GM21786 (cell line): Measurements from ENCODE around the gene MTX1.
"Not testable (repeated sequence)": the region's sequence is repeated elsewhere in the genome, so short reads cannot be mapped to it uniquely, and the experiment has no call there.

Source experiments
- ATAC-seq: cut with Tn5 transposase; IDR thresholded peaks from one replicate; pipeline ENCODE4 v1.9.1; 2021; ENCODE audit not compliant: unreplicated experiment

MTX1 gene, protein sequence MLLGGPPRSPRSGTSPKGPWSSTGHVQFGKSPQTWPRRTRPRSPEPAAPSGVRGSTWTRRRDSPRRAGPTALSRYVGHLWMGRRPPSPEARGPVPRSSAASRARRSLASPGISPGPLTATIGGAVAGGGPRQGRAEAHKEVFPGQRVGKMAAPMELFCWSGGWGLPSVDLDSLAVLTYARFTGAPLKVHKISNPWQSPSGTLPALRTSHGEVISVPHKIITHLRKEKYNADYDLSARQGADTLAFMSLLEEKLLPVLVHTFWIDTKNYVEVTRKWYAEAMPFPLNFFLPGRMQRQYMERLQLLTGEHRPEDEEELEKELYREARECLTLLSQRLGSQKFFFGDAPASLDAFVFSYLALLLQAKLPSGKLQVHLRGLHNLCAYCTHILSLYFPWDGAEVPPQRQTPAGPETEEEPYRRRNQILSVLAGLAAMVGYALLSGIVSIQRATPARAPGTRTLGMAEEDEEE

DNA sequence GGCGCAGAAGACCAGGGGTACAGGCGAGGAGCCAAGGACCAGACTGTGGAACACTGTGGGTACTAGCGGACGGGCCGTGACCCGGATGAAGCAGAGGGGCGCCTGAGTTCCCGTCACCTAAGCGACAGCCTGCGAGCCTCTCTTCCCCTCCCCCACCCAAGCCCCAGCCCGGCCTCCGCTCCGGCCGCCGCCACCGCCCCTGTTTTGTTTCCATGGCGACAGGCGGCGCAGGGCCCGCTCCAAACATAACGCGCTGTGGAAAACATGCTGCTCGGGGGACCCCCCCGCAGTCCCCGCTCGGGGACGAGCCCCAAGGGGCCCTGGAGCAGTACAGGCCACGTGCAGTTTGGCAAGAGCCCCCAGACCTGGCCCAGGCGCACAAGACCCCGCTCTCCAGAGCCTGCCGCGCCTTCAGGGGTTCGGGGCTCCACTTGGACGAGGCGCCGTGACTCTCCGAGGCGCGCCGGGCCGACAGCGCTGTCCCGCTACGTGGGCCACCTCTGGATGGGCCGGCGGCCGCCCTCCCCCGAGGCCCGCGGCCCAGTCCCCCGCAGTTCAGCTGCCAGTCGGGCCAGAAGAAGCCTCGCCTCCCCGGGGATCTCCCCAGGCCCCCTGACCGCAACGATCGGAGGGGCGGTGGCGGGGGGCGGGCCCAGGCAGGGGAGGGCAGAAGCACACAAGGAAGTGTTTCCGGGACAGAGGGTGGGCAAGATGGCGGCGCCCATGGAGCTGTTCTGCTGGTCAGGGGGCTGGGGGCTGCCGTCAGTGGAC lies at the start of gene MTX1:
MTX1 (plus strand) TSS at position 155 of the 771 bp plus-strand sequence; CDS start at position 265, 110 bp downstream.
- ATAC-seq = peak; percentile 70

- no peak for ATAC-seq
These were observed 49.5 kb upstream of the MTX1 start for GRCh38 chr1:155158991-155159390.

DNA sequence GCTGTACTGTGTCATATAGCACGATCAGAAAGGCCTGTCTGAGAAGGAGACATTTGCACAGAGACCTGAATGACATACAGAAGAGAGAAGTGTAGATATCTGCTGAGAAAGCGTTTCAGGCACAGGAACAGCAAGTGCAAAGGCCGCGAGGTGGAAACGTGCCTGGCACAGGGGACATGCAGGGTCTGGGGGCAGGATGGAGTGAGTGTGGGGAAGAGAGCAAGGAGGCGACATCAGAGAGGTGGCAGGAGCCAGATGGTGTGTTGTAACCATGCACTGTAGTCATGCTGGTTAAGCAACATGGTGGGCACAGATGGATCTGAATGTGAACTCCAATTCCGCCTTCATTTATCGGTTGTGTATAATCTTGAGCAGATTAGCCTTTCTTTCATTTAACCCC lies 48.4 kb upstream of the MTX1 start:
- no peak for ATAC-seq

- not testable (repeated sequence) for ATAC-seq
These were observed 45.9 kb upstream of the MTX1 start for GRCh38 chr1:155162631-155163030.

DNA sequence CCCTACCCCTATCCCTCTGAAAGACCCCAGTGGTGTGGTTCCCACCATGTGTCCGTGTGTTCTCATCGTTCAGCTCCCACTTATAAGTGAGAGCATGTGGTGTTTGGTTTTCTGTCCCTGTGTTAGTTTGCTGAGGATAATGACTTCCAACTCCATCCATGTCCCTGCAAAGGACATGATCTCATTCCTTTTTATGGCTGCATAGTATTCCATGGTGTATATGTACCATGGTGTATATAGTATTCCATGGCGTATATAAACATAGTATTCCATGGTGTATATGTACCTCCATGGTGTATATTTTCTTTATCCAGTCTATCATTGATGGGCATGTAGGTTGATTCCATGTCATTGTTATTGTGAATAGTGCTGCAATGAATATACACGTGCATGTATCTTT lies 44.7 kb upstream of the MTX1 start:
- not testable (repeated sequence) for ATAC-seq

DNA sequence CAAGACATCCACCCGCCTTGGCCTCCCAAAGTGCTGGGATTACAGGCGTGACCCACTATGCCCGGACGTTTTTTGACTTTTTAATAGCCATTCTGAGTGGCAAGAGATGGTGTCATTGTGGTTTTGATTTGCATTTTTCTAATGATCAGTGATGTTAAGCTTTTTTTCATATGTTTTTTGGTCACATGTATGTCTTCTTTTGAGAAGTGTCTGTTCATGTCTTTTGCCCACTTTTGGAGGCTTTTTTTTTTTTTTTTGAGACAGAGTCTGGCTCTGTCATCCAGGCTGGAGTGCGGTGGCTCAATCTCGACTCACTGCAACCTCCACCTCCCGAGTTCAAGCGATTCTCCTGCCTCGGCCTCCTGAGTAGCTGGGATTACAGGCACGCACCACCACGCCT lies 43.9 kb upstream of the MTX1 start:
- not testable (repeated sequence) for ATAC-seq

DNA sequence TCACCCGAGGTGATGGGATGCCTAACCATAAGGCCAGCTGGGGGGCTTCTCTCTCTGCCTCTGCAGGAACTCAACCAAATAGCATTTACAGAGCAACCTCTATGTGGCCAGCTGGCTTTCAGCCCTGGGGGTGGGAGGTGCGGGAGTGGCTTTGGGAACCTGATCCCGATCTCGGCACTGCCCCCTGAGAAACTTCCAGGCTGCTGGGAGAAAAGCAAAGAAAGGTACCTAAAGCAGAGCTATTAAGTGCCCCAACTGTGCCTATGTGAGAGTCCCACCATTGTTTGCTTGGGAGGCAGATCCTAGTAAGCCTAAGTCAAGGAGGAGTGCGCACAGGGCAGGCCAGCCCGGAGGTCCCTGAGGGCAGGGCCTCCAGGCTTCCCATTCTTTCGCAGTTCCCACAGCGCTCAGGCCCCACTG lies 42.4 kb upstream of the MTX1 start:
- no peak for ATAC-seq

DNA sequence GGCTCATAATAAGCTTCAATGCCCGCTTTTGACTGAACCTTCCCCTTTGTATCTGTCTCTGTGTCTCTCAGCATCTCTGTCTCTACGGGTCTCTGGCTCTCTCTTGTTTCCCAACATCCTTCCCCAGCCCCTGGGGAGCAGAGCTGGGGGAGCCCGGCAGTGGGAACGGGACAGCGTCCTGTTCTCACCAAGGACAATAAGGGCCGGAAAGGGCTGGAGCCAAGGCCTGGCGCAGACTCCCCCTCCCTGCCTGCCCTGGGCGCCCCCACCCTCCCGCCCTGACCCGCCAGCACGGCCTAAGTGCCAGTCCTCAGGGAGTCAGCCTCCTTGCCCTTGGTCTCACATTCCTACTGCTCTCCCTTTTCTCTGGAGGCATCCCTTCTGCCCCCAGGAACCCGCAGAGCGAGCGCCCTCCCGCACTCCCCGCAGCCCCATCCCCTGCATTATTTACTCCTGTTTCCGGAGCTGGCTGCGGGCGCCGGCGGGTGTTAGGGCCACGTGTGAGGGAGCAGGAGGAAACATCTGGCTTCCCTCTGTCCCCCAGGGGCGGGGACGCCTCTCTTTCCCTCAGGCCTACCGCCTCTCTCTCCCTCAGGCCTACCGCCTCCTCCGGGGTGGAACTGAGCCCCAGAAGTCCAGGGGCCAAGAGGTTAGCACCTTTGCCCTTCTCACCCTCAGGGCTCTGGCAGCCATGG lies 41.9 kb upstream of the MTX1 start:
- no peak for ATAC-seq

GRCh38 chr1:155167166-155168104 lies 41.1 kb upstream of the MTX1 start:
- ATAC-seq = no peak

GRCh38 chr1:155168105-155168445 lies 40.4 kb upstream of the MTX1 start:
- ATAC-seq = not testable (repeated sequence)

DNA sequence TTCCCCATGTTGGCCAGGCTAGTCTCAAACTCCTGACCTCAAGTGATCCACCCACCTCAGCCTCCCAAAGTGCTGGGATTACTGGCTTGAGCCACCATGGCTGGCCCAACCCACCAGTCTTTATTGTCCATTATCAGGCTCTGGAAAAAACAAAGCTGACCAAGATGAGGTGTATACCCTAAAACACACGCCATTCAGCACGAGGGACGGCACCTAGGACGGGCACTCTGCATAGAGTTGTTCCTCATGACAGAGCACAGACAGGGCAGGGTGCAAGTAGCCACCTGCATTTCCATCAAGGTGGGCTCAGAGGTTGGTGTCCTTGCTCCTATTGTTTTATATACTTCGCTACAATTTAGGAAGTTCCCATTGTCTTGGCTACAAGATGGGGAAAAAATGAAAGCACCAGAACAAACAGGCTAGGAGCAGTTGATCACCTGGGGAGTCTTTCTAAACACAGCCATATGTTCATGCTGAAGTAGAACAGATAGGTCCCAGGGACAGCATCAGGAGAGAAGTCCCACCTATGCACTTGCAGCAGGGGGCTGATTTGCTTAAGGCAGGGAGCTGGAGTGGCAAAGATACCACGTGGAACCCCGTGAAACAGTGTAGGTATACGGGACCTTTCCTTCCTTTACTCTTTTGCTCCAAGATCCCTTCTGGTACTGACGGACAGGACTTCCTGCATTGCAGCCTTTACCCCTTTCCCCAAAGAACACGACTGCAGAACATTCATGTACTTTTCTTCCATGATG lies 39.9 kb upstream of the MTX1 start:
- ATAC-seq = no peak

DNA sequence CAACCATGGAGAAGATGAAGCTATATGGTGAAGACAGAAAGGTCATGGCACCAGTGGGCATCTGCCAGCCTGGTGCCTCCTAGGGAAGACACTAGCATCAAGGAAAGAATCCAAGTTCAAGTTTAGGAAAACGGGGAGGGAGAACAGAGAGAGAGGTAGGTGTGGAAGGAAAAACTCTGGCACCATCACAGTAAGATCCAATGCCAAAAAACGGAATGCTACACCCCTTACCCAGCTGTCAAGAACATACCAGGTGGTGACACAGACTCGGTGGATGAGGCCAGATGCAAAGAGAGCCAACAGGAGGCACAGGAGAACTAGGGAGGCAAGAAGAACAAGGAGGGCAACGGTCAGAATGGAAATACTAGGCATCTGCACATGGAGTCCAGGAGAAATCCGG lies 39.0 kb upstream of the MTX1 start:
- ATAC-seq = no peak

DNA sequence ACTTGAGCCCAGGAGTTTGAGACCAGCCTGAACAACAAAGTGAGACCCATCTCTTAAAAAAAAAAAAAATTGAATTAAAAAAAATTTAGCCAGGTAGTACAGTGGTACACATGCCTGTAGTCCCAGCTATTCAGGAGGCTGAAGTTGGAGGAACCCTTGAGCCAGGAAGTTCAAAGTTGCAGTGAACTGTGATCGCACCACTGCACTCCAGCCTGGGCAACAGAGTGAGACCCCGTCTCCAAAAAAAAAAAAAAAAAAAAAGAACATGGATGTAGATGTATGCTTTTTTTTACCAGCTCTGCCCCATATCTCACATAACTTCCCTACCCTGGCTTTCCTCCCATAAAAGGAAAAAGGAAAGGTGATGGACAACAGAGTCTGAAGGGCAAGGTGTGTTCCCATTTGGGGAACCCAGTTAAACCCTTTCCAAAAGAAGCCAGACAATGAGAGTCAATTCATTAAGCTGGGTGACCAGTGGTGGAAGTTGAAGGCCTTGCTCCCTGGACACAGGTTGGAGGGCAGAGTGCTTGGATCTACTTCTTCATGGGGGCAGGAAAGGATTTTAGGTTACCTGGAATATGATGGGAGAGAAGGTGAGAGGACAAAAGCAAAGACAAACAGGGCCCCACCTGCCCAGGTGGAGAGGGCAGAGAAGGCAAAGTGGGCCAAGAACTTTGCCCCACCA lies 38.3 kb upstream of the MTX1 start:
- ATAC-seq = no peak

GRCh38 chr1:155170806-155171205 lies 37.7 kb upstream of the MTX1 start:
- no peak for ATAC-seq

DNA sequence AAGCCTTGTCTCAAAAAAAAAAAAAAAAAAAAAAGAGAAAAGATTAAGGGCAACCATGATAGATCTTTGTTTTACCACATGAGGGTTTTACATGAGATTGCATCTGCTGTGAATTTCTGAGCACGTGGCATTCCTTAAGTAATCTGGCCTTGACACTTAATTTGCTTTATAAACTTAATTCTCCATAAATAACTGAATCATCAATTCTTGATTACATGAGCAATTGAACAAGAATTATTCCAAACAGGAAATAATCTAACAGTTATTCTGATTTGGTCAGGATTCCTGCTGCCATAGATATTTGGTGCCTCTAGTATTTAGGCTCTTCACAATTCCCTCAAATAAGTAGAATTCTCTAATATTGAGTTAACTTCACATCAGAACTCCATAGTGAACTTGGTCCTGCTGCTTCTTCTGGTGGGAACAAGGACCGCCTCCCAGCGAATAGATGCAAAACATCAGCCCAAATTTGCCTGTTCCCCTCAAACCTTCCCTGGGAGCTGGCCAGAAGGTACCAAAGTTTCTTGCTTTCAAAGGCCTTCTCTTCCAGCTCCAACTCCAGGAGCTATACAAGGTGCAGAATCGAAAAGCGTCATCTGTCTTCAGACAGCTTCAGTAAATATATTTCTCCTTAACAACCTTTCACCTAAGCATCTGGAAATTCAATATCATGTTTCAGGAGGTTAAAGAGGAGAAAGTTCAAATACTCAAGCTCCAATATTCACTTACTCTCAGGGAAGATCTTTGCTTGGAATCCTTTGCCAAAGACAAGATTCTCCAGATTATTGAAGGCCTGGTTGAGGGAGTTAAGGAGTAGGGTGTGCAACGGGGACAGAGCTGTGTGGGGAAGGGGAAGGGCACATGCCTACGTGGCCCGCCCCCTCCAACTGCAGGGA lies 36.4 kb upstream of the MTX1 start:
- no peak for ATAC-seq

- ATAC-seq = peak; percentile 78
These were observed 35.6 kb upstream of the MTX1 start, which contains the start of gene KRTCAP2 for GRCh38 chr1:155172732-155173477. KRTCAP2 (minus strand) TSS chr1:155173304; CDS start chr1:155173224, 80 bp downstream.
